Medulla oblongata (tissue), 1 donor: ENCODE results near the gene SYTL1.

Experiments
- DNase-seq: peaks from one replicate; pipeline ENCODE4 v3.0.0-alpha.2; 2015; ENCODE audit errors: extremely low spot score

Gene SYTL1

GRCh38 chr1:27318596-27318995, 23.2 kb upstream of the SYTL1 start:
- DNase-seq: no peak

- DNase-seq: peak; percentile 98
These were observed 19.8 kb upstream of the SYTL1 start, which contains the start of gene TMEM222 for GRCh38 chr1:27321813-27322568. Gene TMEM222 (plus strand): TSS chr1:27322163. CDS start chr1:27322198, 35 bp downstream.

GRCh38 chr1:27322569-27323240, 19.1 kb upstream of the SYTL1 start:
- DNase-seq: no peak

- no peak for DNase-seq
These were observed 16.5 kb upstream of the SYTL1 start for GRCh38 chr1:27325286-27325685.

- DNase-seq: no peak
These were observed 13.9 kb upstream of the SYTL1 start for GRCh38 chr1:27327964-27328363.

GRCh38 chr1:27330786-27331185, 11.0 kb upstream of the SYTL1 start:
- no peak for DNase-seq

- DNase-seq: no peak
These were observed 10.4 kb upstream of the SYTL1 start for GRCh38 chr1:27331426-27331825.

- DNase-seq: no peak
These were observed 9.9 kb upstream of the SYTL1 start for GRCh38 chr1:27331922-27332321.

GRCh38 chr1:27332536-27333281, 9.1 kb upstream of the SYTL1 start:
- DNase-seq: peak; percentile 26

GRCh38 chr1:27333717-27334279, 8.0 kb upstream of the SYTL1 start:
- no peak for DNase-seq

GRCh38 chr1:27335506-27336422, 6.1 kb upstream of the SYTL1 start:
- no peak for DNase-seq

GRCh38 chr1:27336756-27337155, 5.1 kb upstream of the SYTL1 start:
- DNase-seq: no peak

- no peak for DNase-seq
These were observed 3.1 kb upstream of the SYTL1 start for GRCh38 chr1:27338751-27339150.

GRCh38 chr1:27339213-27339612, 2.6 kb upstream of the SYTL1 start:
- DNase-seq: no peak

GRCh38 chr1:27342391-27342777, 562 bp downstream of the SYTL1 start:
- DNase-seq: no peak

- no peak for DNase-seq
These were observed 1.2 kb downstream of the SYTL1 start for GRCh38 chr1:27342778-27343638.

GRCh38 chr1:27343639-27344025, 1.8 kb downstream of the SYTL1 start:
- DNase-seq: no peak

- no peak for DNase-seq
These were observed 3.5 kb downstream of the SYTL1 start for GRCh38 chr1:27345272-27345671.

- DNase-seq: no peak
These were observed 4.5 kb downstream of the SYTL1 start for GRCh38 chr1:27346357-27346756.

- no peak for DNase-seq
These were observed 5.3 kb downstream of the SYTL1 start for GRCh38 chr1:27346991-27347624.
